Activated CD4-positive, CD25-positive, alpha-beta regulatory T cell (primary cell): Measurements from ENCODE around the gene IL21R.
A peak's percentile ranks its signal among the peaks of the same experiment; 100 is the strongest.
"Not testable (repeated sequence)": the region's sequence is repeated elsewhere in the genome, so short reads cannot be mapped to it uniquely, and the experiment has no call there.

Source experiments
- DNase-seq, 4 experiments: peaks; one replicate each; lab custom pipeline; 2025; lab: John Stamatoyannopoulos, UW

The IL21R gene

DNA sequence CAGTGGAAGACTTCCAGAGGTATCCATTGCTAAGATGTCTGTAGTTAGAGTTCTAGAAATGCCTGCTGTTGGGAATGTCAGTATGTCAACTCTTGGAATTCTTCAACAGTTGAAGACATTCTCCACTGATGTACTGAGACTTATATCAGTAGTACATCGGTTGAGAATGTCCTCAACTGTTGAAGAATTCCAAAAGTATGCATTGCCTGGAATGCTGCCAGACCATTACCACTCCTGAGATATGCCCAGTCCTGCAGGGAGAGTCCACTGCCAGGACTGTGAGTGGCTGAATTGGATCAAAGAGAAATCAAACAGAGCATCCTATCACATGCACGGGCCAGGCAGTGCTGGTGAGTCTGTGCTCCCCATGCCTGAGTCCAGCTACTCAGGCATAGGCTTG lies 42.0 kb downstream of the IL21R start:
- no peak for DNase-seq

GRCh38 chr16:27444470-27444869 lies 42.5 kb downstream of the IL21R start:
- no peak for DNase-seq

GRCh38 chr16:27445502-27446175 lies 43.7 kb downstream of the IL21R start:
- DNase-seq: no peak

GRCh38 chr16:27446721-27447120 lies 44.7 kb downstream of the IL21R start:
- peak in 3 of 4 experiments; percentile 24 to 74 (median 72) for DNase-seq

DNA sequence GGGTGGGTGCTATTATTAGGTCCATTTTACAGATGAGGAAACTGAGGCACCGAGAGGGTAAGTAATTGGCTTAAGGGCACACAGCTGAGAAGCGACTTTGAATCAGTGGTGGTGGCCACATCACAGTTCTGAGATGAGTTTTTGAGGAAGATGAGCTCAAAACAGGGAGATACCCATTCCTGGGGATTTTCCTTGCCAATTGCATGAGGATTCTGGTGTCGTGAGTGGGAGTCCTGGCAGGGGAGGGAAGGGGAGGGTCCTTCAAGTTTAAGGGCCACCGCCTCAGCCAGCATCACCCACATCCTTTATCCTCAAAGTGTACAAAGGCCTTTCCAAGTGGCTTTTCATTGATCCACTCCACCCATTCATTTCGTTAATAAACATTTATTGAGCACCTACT lies 45.3 kb downstream of the IL21R start:
- no peak for DNase-seq

DNA sequence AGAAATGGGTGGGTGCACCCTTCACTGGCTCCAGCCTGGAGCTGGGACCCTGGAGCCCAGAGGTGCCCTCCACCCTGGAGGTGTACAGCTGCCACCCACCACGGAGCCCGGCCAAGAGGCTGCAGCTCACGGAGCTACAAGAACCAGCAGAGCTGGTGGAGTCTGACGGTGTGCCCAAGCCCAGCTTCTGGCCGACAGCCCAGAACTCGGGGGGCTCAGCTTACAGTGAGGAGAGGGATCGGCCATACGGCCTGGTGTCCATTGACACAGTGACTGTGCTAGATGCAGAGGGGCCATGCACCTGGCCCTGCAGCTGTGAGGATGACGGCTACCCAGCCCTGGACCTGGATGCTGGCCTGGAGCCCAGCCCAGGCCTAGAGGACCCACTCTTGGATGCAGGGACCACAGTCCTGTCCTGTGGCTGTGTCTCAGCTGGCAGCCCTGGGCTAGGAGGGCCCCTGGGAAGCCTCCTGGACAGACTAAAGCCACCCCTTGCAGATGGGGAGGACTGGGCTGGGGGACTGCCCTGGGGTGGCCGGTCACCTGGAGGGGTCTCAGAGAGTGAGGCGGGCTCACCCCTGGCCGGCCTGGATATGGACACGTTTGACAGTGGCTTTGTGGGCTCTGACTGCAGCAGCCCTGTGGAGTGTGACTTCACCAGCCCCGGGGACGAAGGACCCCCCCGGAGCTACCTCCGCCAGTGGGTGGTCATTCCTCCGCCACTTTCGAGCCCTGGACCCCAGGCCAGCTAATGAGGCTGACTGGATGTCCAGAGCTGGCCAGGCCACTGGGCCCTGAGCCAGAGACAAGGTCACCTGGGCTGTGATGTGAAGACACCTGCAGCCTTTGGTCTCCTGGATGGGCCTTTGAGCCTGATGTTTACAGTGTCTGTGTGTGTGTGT lies 46.8 kb downstream of the IL21R start:
- DNase-seq: no peak

GRCh38 chr16:27449434-27450195 lies 47.6 kb downstream of the IL21R start:
- DNase-seq: peak; percentile 24 to 54 (median 38)

DNA sequence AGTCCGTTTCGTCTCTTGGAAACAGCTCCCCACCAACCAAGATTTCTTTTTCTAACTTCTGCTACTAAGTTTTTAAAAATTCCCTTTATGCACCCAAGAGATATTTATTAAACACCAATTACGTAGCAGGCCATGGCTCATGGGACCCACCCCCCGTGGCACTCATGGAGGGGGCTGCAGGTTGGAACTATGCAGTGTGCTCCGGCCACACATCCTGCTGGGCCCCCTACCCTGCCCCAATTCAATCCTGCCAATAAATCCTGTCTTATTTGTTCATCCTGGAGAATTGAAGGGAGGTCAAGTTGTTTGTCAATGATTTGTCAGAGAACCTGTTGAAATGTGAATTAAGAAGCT lies 48.2 kb downstream of the IL21R start:
- DNase-seq: no peak

DNA sequence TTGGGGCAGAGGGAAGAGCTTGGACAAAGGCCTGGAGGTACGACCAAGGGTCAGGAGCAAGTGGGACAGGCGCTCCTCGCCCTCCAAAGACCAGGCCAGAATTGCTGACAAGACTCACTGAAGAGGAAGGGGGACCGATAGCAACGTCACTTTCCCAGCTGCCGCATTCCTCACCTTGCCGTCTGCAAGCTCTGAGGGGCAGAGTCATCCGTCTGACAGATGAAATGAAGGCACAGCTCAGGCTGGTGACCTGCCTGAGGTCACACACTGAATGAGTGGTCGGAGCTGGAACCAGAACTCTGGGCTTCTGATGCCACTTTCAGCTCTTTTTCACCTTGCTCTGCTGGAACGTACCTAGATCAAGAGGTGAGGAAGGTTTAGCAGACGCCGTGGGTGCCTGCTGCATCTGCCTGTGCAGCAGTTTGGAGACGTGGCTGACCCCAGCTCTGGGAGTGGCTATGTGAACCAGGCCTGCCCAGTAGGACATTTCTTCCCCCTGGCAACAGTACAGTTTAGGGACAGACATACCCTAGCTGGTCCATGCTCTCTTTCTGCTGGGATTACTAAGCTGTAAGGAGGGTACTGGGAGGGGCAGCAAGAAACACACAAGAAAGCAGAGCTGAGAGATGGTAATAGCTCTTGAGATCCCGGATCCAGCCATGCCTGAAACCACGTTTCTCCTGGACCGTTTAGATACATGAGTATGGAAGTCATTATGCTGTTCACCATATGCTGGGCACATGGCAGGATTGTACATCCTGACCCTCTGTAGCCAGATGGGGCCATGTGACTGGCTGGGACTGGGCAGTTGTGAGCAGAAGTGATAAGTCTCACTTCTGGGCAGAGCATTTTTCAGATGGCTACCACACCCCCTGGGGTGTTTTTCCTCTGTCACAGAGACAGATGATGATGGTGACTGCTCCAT lies 50.9 kb downstream of the IL21R start:
- DNase-seq: no peak

DNA sequence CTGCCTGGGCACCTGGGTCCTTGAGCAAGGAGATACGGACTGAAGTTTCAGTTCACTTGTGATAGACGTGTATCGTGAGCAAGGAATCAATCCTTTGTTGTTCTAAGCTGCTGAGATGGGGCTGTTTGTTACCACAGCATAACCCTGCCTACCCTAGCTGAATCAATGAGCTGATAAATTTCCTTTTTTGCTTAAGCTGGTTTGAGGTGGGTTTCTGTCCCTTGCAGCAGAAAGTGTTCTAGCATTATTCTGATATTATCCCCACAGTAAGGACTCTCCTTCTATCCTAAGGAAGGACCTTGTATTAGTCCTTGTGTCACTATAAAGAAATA lies 51.5 kb downstream of the IL21R start:
- no peak for DNase-seq

DNA sequence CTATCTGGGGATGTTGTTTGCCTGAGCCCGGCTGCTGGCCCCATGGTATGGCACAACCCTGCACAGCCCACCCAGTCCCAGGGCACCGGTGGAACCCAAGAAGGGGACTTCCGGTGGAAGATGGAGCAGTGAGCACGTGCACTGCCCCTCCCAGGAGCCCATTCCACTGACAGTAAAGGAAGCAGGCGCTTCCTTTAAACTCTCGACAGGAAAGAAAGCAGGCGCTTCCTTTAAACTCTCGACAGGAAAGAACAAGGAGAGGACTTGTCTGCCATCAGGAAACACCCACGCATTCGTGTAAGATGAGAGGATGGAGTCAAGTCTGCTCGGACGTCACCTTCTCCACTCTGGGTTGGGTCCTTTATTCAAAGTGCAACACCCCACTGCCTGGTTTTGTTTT lies 53.7 kb downstream of the IL21R start:
- no peak for DNase-seq

DNA sequence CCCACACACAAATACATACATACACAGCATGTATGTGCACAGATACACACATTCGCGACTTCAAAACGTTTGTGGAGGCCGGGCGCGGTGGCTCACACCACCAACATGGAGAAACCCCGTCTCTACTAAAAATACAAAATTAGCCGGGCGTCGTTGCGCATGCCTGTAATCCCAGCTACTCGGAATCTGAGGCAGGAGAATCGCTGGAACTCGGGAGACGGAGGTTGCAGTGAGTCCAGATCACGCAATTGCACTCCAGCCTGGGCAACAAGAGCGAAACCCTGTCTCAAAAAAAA lies 55.6 kb downstream of the IL21R start:
- not testable (repeated sequence) for DNase-seq

GRCh38 chr16:27458258-27458657 lies 56.3 kb downstream of the IL21R start:
- no peak for DNase-seq

GRCh38 chr16:27458987-27459688 lies 57.2 kb downstream of the IL21R start:
- no peak for DNase-seq

GRCh38 chr16:27460213-27460612 lies 58.2 kb downstream of the IL21R start:
- DNase-seq: no peak

- DNase-seq: no peak
Observed at GRCh38 chr16:27460663-27461482, 58.9 kb downstream of the IL21R start.

DNA sequence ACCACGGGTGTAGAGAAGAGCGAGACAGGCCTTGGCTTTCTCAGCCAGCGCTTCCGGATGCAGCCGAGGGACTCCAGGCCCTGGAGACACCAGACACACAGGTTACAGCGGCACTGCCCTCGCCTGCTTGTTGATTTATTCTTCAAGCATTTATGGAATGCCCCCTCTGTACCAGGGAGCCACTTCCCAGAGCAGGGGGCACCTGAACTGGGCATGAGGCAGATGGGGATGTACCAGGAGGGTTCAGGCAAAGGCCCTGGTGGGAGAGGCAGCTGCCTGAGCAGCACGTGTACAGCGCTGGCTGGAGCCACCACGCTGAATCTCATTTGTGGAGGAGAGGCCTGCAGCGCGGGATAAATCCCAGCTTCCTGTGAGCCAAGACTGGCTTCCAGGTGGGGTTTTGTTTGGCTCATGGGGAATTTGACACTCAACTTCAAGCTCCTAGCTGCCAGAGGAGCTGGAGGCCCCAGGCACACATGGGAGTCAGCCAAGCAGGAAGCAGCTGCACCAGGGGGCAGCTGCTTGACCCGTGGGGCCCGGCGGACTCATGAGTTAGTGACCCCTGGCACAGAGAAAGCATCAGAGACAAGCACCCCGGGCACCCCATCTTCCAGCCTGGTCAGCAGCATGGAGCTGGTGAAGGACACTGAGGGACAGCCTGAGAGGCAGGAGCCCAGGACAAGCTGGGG lies 59.7 kb downstream of the IL21R start:
- DNase-seq: no peak

GRCh38 chr16:27462200-27462845 lies 60.3 kb downstream of the IL21R start:
- DNase-seq: no peak
